Fibroblast of pulmonary artery (primary cell): ENCODE results near the gene HSD11B1L.

Experiments used
- DNase-seq: peaks from one replicate; pipeline ENCODE4 v3.0.0-alpha.2; 2010; ENCODE audit warnings: low read depth
- H3K4me3 ChIP-seq: replicated peaks from 2 replicates; pipeline ENCODE4 v1.5.1; 2011; ENCODE audit warnings: low read depth, mild to moderate bottlenecking, control low read depth, low read length, moderate library complexity
- TF ChIP-seq, protein P1 (sequence below): IDR thresholded peaks from 2 replicates; pipeline ENCODE4 v1.5.1; 2011; ENCODE audit warnings: mild to moderate bottlenecking, control low read depth, low read length, inconsistent platforms; ENCODE audit errors: missing control alignments

The HSD11B1L gene

DNA sequence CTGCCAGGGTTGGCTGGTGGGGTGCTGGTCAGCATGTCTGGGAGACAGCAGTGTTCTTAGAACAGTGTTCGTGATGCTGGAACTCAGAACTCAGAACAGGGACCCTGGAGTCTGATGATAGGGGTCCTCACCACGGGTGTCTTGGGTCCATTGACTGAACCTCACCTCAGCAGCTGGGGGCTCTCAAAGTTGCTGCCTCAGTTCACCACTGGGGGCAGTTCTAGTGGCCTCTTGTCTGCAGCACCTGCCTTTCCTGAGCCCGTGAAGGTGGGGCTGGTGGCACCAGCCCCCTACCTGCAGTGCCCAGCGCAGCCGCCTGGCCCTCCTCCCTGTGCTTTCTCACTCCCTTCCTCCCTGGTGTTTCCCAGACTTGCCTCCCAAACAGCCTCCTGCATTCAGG, 29.5 kb upstream of the HSD11B1L start:
- DNase-seq, result no peak
- H3K4me3 ChIP-seq, result no peak overlapping the region
- TF ChIP-seq, protein P1, sequence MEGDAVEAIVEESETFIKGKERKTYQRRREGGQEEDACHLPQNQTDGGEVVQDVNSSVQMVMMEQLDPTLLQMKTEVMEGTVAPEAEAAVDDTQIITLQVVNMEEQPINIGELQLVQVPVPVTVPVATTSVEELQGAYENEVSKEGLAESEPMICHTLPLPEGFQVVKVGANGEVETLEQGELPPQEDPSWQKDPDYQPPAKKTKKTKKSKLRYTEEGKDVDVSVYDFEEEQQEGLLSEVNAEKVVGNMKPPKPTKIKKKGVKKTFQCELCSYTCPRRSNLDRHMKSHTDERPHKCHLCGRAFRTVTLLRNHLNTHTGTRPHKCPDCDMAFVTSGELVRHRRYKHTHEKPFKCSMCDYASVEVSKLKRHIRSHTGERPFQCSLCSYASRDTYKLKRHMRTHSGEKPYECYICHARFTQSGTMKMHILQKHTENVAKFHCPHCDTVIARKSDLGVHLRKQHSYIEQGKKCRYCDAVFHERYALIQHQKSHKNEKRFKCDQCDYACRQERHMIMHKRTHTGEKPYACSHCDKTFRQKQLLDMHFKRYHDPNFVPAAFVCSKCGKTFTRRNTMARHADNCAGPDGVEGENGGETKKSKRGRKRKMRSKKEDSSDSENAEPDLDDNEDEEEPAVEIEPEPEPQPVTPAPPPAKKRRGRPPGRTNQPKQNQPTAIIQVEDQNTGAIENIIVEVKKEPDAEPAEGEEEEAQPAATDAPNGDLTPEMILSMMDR, result no peak

DNA sequence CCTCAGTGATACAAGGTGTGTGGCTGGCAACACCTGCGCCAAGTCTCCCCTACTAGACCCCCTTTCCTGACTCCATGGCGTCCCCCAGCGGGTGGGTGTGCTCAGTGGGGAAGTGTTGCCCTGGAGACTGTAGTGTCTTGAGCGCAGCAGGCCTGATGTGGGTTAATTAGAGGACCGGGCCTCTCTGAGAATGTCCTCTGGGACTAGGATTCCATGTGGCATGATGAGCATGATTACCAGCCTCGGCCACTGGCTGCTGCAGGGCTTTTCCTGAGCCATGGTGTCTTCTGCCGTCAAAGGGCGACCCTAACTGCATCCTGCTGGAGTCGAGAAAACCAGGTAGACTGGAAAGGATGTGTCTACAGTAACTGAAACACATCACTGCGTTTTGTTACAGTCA, 28.6 kb upstream of the HSD11B1L start:
- DNase-seq, result no peak
- no peak overlapping the region for H3K4me3 ChIP-seq
- TF ChIP-seq, protein P1, result no peak

DNA sequence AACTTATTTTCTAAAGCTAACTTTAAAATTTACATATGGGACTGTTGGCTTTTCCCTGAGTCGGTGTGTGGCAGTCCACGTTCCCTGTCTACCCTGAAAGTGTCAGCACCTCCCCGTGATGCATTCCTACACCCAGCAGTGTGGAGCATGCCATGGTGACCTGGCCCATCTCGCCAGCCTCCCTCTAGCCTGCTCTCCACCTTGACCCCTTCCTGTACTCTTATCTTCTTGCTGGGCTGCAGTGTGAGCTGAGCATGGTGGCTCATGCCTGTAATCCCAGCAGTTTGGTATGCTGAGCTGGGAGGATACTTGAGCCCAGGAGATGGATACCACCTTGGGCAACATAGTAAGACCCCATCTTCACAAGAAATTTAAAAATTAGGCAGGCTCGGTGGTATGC, 25.9 kb upstream of the HSD11B1L start:
- no peak overlapping the region for H3K4me3 ChIP-seq
- no peak for DNase-seq
- TF ChIP-seq, protein P1, result no peak

DNA sequence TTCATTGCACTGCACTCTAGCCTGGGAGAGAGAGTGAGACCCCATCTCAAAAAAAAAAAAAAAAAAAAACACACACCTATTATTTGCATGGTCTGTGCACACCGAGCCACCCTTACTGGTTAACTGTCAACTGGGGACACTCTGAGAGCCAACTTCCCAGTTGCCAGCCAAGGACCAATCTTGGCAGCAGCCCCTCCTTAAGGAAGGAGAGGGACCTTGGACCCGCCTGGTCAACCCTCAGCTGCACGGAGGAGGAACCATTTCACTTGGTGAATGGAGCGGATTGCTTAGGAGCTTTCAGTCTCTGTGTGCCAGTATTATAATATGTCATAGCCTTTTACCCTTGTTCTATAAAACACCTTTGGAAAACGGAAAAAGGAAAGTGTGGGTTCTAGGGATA, 25.4 kb upstream of the HSD11B1L start:
- no peak overlapping the region for H3K4me3 ChIP-seq
- DNase-seq, result no peak
- TF ChIP-seq, protein P1, result no peak

DNA sequence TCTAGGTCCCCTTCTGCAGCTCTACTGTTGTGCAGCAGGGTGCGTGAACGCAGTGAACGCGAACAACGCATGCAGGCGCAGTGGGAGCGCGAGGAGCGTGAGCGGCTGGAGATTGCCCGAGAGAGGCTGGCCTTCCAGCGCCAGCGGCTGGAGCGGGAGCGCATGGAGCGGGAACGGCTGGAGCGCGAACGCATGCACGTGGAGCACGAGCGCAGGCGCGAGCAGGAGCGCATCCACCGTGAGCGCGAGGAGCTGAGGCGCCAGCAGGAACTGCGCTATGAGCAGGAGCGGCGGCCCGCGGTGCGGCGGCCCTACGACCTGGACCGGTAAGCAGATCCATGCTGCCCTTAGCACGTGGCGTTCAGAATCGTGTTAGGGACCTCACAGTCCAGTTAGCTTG, 19.3 kb upstream of the HSD11B1L start:
- TF ChIP-seq, protein P1, result no peak
- no peak for DNase-seq
- no peak overlapping the region for H3K4me3 ChIP-seq

DNA sequence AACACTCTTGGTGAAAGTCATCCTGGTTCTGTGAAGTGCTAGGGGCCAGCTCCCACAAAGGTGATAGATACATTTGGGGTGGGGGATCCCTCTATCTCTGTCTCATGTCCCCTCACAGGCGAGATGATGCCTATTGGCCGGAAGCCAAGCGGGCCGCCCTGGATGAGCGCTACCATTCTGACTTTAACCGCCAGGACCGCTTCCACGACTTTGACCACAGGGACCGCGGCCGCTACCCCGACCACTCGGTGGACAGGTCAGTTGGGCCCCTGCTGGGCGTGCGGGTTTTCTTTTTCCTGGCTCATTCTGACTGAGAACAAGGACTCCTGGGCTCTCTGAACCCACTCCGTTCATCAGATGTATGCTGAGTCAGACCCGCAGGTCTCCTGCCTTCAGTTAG, 16.9 kb upstream of the HSD11B1L start:
- DNase-seq, result no peak
- H3K4me3 ChIP-seq, result no peak overlapping the region
- TF ChIP-seq, protein P1, result no peak

DNA sequence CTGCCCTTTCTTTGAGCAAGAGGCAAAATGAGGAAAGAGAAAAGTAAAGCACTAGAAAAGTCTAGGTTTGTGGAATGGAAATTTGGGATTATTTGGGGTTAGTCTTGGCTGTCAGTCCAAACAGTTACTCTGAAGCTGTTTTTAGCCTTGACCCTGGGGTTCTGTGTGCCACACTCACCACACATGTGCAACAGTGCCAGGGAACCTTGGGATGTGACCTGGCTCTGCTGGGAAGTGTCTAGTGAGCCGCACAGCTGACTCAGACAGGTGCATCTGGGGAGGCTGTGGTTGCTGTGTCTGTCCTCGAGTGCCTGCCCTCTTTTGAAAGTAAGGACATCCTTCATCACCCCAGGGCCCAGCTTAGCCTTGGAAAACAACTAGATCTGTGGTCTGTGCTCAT, 16.3 kb upstream of the HSD11B1L start:
- no peak for DNase-seq
- no peak overlapping the region for H3K4me3 ChIP-seq
- TF ChIP-seq, protein P1, result no peak
